ENCODE data around the gene ITGB5. TPM values are rescaled to one million over a fixed set of nuclear protein-coding genes. Genes with fewer than 3 reads are reported as not detected.

The ITGB5 gene
- total RNA-seq, 1 donor: 229 TPM

- peak; percentile 60 for DNase-seq (ENCODE audit: low read depth)
- H3K4me3 ChIP-seq (ENCODE audit: low read depth, low read length): no peak overlapping the region
- no peak for TF ChIP-seq CTCF (IDR thresholded peaks at IDR 0.05; ENCODE audit: insufficient read depth, low read depth, low read length)
These were observed 33.2 kb downstream of the ITGB5 start for GRCh38 chr3:124854009-124854408.

- H3K4me3 ChIP-seq (ENCODE audit: low read depth, low read length): no peak overlapping the region
- TF ChIP-seq CTCF (IDR thresholded peaks at IDR 0.05; ENCODE audit: insufficient read depth, low read depth, low read length): no peak
- DNase-seq (ENCODE audit: low read depth): no peak
These were observed 33.7 kb downstream of the ITGB5 start for GRCh38 chr3:124853446-124853845.

- H3K4me3 ChIP-seq (ENCODE audit: low read depth, low read length): no peak overlapping the region
- no peak for TF ChIP-seq CTCF (IDR thresholded peaks at IDR 0.05; ENCODE audit: insufficient read depth, low read depth, low read length)
- no peak for DNase-seq (ENCODE audit: low read depth)
These were observed 35.3 kb downstream of the ITGB5 start for GRCh38 chr3:124851905-124852304.

- TF ChIP-seq CTCF (IDR thresholded peaks at IDR 0.05; ENCODE audit: insufficient read depth, low read depth, low read length): no peak
- DNase-seq (ENCODE audit: low read depth): no peak
- no peak overlapping the region for H3K4me3 ChIP-seq (ENCODE audit: low read depth, low read length)
These were observed 36.0 kb downstream of the ITGB5 start for GRCh38 chr3:124851136-124851535.

- no peak for DNase-seq (ENCODE audit: low read depth)
- H3K4me3 ChIP-seq (ENCODE audit: low read depth, low read length): no peak overlapping the region
These were observed 36.5 kb downstream of the ITGB5 start for GRCh38 chr3:124850633-124851032.

GRCh38 chr3:124850212-124850611 is 37.0 kb downstream of the ITGB5 start:
- TF ChIP-seq CTCF (IDR thresholded peaks at IDR 0.05; ENCODE audit: insufficient read depth, low read depth, low read length): no peak
- no peak for DNase-seq (ENCODE audit: low read depth)

More at GRCh38 chr3:124850633-124851032, 36.5 kb downstream of the ITGB5 start:
- no peak for TF ChIP-seq CTCF (IDR thresholded peaks at IDR 0.05; ENCODE audit: insufficient read depth, low read depth, low read length)

GRCh38 chr3:124848300-124848699 is 38.9 kb downstream of the ITGB5 start:
- no peak for DNase-seq (ENCODE audit: low read depth)
- TF ChIP-seq CTCF (IDR thresholded peaks at IDR 0.05; ENCODE audit: insufficient read depth, low read depth, low read length): no peak

More at GRCh38 chr3:124850212-124850611, 37.0 kb downstream of the ITGB5 start:
- no peak overlapping the region for H3K4me3 ChIP-seq (ENCODE audit: low read depth, low read length)

More at GRCh38 chr3:124848300-124848699, 38.9 kb downstream of the ITGB5 start:
- no peak overlapping the region for H3K4me3 ChIP-seq (ENCODE audit: low read depth, low read length)
